ENCODE results near the gene CAPNS1.
"Not testable (repeated sequence)": the region's sequence is repeated elsewhere in the genome, so short reads cannot be mapped to it uniquely, and the experiment has no call there.

CAPNS1 gene

DNA sequence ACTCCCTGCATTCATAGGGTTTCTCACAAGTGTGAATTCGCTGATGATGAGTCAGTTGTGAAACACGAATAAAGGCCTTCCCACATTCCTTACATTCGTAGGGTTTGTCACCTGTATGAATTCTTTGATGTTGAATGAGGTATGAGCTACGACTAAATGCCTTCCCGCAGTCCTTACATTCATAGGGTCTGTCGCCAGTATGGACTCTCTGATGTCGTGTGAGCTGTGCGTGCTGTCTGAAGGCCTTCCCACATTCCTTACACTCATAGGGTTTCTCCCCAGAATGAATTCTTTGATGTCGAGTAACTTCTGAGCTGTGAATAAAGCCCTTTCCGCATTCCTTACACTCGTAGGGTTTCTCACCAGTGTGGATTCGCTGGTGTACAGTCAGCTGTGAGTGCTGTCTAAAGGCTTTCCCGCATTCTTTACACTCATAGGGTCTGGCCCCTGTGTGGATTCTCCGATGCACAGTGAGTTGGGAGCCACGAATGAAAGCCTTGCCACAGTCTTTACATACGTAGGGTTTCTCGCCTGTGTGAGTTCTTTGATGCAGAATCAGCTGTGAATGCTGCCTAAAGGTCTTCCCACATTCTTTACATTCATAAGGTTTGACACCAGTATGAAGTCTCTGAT, 42.9 kb downstream of the CAPNS1 start (continued):
- TF ChIP-seq ZNF8 (CRISPR knock-in tag; IDR thresholded peaks at IDR 0.05) (no peak), ARNTL (CRISPR knock-in tag; IDR thresholded peaks at IDR 0.05; ENCODE audit: borderline replicate concordance, low read depth) (no peak)

DNA sequence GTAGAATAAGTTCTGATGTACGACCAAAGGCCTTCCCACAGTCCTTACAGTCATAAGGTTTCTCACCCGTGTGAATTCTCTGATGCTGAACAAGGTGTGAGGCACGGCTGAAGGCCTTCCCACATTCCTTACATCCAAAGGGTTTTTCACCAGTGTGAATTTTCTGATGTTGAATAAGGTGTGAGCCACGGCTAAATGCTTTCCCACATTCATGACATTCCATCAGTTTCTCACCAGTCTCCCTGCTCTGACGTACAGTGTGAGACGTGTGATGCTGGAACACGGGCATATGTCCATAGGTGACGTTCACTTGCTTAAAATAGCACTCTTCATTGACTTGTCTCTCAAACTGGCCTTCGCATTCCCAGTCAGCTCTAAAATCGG, 43.4 kb downstream of the CAPNS1 start:
- ATAC-seq, result no peak
- TF ChIP-seq GLIS3 (CRISPR knock-in tag; IDR thresholded peaks at IDR 0.05), result no peak
- TF ChIP-seq, protein P1, sequence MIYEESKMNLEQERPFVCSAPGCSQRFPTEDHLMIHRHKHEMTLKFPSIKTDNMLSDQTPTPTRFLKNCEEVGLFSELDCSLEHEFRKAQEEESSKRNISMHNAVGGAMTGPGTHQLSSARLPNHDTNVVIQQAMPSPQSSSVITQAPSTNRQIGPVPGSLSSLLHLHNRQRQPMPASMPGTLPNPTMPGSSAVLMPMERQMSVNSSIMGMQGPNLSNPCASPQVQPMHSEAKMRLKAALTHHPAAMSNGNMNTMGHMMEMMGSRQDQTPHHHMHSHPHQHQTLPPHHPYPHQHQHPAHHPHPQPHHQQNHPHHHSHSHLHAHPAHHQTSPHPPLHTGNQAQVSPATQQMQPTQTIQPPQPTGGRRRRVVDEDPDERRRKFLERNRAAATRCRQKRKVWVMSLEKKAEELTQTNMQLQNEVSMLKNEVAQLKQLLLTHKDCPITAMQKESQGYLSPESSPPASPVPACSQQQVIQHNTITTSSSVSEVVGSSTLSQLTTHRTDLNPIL (CRISPR knock-in tag; IDR thresholded peaks at IDR 0.05; ENCODE audit: low read depth), result no peak
- TF ChIP-seq ZNF70 (CRISPR knock-in tag; IDR thresholded peaks at IDR 0.05), result no peak
- TF ChIP-seq, protein P2, sequence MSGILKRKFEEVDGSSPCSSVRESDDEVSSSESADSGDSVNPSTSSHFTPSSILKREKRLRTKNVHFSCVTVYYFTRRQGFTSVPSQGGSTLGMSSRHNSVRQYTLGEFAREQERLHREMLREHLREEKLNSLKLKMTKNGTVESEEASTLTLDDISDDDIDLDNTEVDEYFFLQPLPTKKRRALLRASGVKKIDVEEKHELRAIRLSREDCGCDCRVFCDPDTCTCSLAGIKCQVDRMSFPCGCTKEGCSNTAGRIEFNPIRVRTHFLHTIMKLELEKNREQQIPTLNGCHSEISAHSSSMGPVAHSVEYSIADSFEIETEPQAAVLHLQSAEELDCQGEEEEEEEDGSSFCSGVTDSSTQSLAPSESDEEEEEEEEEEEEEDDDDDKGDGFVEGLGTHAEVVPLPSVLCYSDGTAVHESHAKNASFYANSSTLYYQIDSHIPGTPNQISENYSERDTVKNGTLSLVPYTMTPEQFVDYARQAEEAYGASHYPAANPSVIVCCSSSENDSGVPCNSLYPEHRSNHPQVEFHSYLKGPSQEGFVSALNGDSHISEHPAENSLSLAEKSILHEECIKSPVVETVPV (CRISPR knock-in tag; IDR thresholded peaks at IDR 0.05), result no peak
- no peak for TF ChIP-seq ZC3H10 (CRISPR knock-in tag; IDR thresholded peaks at IDR 0.05)
- TF ChIP-seq, protein P3, sequence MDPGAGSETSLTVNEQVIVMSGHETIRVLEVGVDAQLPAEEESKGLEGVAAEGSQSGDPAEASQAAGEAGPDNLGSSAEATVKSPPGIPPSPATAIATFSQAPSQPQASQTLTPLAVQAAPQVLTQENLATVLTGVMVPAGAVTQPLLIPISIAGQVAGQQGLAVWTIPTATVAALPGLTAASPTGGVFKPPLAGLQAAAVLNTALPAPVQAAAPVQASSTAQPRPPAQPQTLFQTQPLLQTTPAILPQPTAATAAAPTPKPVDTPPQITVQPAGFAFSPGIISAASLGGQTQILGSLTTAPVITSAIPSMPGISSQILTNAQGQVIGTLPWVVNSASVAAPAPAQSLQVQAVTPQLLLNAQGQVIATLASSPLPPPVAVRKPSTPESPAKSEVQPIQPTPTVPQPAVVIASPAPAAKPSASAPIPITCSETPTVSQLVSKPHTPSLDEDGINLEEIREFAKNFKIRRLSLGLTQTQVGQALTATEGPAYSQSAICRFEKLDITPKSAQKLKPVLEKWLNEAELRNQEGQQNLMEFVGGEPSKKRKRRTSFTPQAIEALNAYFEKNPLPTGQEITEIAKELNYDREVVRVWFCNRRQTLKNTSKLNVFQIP (CRISPR knock-in tag; IDR thresholded peaks at IDR 0.05; ENCODE audit: borderline replicate concordance, low read depth), result no peak
- no peak for TF ChIP-seq TCF4 (CRISPR knock-in tag; IDR thresholded peaks at IDR 0.05; ENCODE audit: borderline replicate concordance)
- TF ChIP-seq ARNTL (CRISPR knock-in tag; IDR thresholded peaks at IDR 0.05; ENCODE audit: borderline replicate concordance, low read depth), result no peak
- TF ChIP-seq TOX (CRISPR knock-in tag; IDR thresholded peaks at IDR 0.05; ENCODE audit: borderline replicate concordance), result no peak
- no peak for TF ChIP-seq BACH2 (CRISPR knock-in tag; IDR thresholded peaks at IDR 0.05; ENCODE audit: borderline replicate concordance)
- no peak for TF ChIP-seq SNAI2 (CRISPR knock-in tag; IDR thresholded peaks at IDR 0.05)
- TF ChIP-seq, protein P4, sequence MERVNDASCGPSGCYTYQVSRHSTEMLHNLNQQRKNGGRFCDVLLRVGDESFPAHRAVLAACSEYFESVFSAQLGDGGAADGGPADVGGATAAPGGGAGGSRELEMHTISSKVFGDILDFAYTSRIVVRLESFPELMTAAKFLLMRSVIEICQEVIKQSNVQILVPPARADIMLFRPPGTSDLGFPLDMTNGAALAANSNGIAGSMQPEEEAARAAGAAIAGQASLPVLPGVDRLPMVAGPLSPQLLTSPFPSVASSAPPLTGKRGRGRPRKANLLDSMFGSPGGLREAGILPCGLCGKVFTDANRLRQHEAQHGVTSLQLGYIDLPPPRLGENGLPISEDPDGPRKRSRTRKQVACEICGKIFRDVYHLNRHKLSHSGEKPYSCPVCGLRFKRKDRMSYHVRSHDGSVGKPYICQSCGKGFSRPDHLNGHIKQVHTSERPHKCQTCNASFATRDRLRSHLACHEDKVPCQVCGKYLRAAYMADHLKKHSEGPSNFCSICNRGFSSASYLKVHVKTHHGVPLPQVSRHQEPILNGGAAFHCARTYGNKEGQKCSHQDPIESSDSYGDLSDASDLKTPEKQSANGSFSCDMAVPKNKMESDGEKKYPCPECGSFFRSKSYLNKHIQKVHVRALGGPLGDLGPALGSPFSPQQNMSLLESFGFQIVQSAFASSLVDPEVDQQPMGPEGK (CRISPR knock-in tag; IDR thresholded peaks at IDR 0.05; ENCODE audit: borderline replicate concordance), result no peak
- TF ChIP-seq ESRRG (CRISPR knock-in tag; IDR thresholded peaks at IDR 0.05), result no peak
- TF ChIP-seq, protein P5, sequence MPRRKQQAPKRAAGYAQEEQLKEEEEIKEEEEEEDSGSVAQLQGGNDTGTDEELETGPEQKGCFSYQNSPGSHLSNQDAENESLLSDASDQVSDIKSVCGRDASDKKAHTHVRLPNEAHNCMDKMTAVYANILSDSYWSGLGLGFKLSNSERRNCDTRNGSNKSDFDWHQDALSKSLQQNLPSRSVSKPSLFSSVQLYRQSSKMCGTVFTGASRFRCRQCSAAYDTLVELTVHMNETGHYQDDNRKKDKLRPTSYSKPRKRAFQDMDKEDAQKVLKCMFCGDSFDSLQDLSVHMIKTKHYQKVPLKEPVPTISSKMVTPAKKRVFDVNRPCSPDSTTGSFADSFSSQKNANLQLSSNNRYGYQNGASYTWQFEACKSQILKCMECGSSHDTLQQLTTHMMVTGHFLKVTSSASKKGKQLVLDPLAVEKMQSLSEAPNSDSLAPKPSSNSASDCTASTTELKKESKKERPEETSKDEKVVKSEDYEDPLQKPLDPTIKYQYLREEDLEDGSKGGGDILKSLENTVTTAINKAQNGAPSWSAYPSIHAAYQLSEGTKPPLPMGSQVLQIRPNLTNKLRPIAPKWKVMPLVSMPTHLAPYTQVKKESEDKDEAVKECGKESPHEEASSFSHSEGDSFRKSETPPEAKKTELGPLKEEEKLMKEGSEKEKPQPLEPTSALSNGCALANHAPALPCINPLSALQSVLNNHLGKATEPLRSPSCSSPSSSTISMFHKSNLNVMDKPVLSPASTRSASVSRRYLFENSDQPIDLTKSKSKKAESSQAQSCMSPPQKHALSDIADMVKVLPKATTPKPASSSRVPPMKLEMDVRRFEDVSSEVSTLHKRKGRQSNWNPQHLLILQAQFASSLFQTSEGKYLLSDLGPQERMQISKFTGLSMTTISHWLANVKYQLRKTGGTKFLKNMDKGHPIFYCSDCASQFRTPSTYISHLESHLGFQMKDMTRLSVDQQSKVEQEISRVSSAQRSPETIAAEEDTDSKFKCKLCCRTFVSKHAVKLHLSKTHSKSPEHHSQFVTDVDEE (CRISPR knock-in tag; IDR thresholded peaks at IDR 0.05), result no peak
- no peak for TF ChIP-seq ZNF8 (CRISPR knock-in tag; IDR thresholded peaks at IDR 0.05)
- TF ChIP-seq RARB (CRISPR knock-in tag; IDR thresholded peaks at IDR 0.05), result no peak

DNA sequence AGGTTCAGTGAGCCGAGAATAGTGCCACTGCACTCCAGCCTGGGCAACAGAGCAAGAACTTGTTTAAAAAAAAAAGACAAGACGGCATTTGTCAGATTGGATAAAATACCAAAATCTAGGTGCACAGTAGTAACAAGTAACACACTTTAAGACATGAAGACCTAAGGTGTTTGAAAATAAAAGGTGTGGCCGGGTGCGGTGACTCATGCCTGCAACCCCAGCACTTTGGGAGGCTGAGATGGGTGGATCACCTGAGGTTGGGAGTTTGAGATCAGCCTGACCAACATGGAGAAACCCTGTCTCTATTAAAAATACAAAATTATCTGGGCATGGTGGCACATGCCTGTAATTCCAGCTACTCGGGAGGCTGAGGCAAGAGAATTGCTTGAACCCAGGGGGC, 46.9 kb downstream of the CAPNS1 start:
- ATAC-seq, result not testable (repeated sequence)

DNA sequence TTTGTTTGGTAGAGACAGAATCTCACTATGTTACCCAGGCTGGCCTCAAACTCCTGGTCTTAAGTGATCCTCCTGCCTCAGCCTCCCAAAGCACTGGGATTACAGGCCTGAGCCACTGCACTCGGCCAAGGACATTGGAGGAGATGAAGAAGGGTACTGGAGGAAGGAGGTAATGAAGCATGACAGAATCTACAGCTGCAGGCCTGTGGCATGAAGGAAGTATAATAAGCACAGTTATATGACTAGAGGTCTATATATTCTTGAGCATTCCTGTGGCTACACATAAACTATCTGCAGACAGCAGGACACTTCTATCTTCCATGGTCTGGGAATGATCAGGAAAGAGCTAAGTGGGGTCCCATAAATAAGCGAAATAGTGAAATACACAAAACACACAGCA, 56.4 kb downstream of the CAPNS1 start:
- TF ChIP-seq TOX (CRISPR knock-in tag; IDR thresholded peaks at IDR 0.05; ENCODE audit: borderline replicate concordance), result no peak
- TF ChIP-seq ZNF8 (CRISPR knock-in tag; IDR thresholded peaks at IDR 0.05), result no peak
- TF ChIP-seq ZNF565 (CRISPR knock-in tag; conservative IDR thresholded peaks at IDR 0.05; ENCODE audit: low read depth), result no peak
- no peak for ATAC-seq

All from SK-N-SH treated with all-trans-retinoic acid at 6 μM for 48 hours (cell line).